HG03064 (cell line): ENCODE data around the gene ARHGAP24.
A peak's percentile ranks its signal among the peaks of the same experiment; 100 is the strongest.

Experiments
- ATAC-seq: cut with Tn5 transposase; IDR thresholded peaks from one replicate; pipeline ENCODE4 v1.9.1; 2021; ENCODE audit warnings: low read depth; ENCODE audit not compliant: unreplicated experiment

The ARHGAP24 gene

GRCh38 chr4:85728464-85728863, 253.5 kb downstream of the ARHGAP24 start:
- no peak for ATAC-seq

GRCh38 chr4:85732124-85732523, 257.2 kb downstream of the ARHGAP24 start:
- peak; percentile 57 for ATAC-seq

GRCh38 chr4:85733798-85734197, 258.8 kb downstream of the ARHGAP24 start:
- no peak for ATAC-seq

- ATAC-seq: no peak
These were observed 259.5 kb downstream of the ARHGAP24 start for GRCh38 chr4:85734424-85734831.

- ATAC-seq: no peak
These were observed 261.6 kb downstream of the ARHGAP24 start for GRCh38 chr4:85736571-85736970.

- ATAC-seq: no peak
These were observed 262.3 kb downstream of the ARHGAP24 start for GRCh38 chr4:85737254-85737653.

- no peak for ATAC-seq
These were observed 263.8 kb downstream of the ARHGAP24 start for GRCh38 chr4:85738721-85739120.

GRCh38 chr4:85740431-85740861, 265.5 kb downstream of the ARHGAP24 start:
- no peak for ATAC-seq

GRCh38 chr4:85741381-85741780, 266.4 kb downstream of the ARHGAP24 start:
- ATAC-seq: no peak

- no peak for ATAC-seq
These were observed 267.1 kb downstream of the ARHGAP24 start for GRCh38 chr4:85741921-85742591.

GRCh38 chr4:85744950-85745349, 270.0 kb downstream of the ARHGAP24 start:
- ATAC-seq: no peak

GRCh38 chr4:85745939-85746338, 271.0 kb downstream of the ARHGAP24 start:
- no peak for ATAC-seq

GRCh38 chr4:85747882-85748491, 273.0 kb downstream of the ARHGAP24 start:
- ATAC-seq: no peak

- ATAC-seq: no peak
These were observed 273.7 kb downstream of the ARHGAP24 start for GRCh38 chr4:85748654-85749053.

- no peak for ATAC-seq
These were observed 276.9 kb downstream of the ARHGAP24 start for GRCh38 chr4:85751866-85752265.

- no peak for ATAC-seq
These were observed 280.3 kb downstream of the ARHGAP24 start for GRCh38 chr4:85755285-85755684.

- ATAC-seq: no peak
These were observed 282.0 kb downstream of the ARHGAP24 start for GRCh38 chr4:85756938-85757337.

GRCh38 chr4:85759388-85759787, 284.4 kb downstream of the ARHGAP24 start:
- ATAC-seq: no peak

- ATAC-seq: no peak
These were observed 285.6 kb downstream of the ARHGAP24 start for GRCh38 chr4:85760511-85760910.

- ATAC-seq: no peak
These were observed 287.0 kb downstream of the ARHGAP24 start for GRCh38 chr4:85761803-85762528.

GRCh38 chr4:85762529-85762871, 287.6 kb downstream of the ARHGAP24 start:
- ATAC-seq: no peak

GRCh38 chr4:85763202-85763601, 288.3 kb downstream of the ARHGAP24 start:
- no peak for ATAC-seq
